Stimulated activated CD8-positive, alpha-beta memory T cell treated with anti-CD3 and anti-CD28 coated beads, Interleukin-12 subunit alpha, Interleukin-12 subunit beta, amount 100 ng/mL, for 1 hour (primary cell): ENCODE data around the gene CDC42BPA.
"Not testable (repeated sequence)": the region's sequence is repeated elsewhere in the genome, so short reads cannot be mapped to it uniquely, and the experiment has no call there.

Source experiments
- DNase-seq: peaks from one replicate; pipeline ENCODE4 v3.0.0-alpha.2; 2020; ENCODE audit warnings: low read depth

CDC42BPA gene, protein sequence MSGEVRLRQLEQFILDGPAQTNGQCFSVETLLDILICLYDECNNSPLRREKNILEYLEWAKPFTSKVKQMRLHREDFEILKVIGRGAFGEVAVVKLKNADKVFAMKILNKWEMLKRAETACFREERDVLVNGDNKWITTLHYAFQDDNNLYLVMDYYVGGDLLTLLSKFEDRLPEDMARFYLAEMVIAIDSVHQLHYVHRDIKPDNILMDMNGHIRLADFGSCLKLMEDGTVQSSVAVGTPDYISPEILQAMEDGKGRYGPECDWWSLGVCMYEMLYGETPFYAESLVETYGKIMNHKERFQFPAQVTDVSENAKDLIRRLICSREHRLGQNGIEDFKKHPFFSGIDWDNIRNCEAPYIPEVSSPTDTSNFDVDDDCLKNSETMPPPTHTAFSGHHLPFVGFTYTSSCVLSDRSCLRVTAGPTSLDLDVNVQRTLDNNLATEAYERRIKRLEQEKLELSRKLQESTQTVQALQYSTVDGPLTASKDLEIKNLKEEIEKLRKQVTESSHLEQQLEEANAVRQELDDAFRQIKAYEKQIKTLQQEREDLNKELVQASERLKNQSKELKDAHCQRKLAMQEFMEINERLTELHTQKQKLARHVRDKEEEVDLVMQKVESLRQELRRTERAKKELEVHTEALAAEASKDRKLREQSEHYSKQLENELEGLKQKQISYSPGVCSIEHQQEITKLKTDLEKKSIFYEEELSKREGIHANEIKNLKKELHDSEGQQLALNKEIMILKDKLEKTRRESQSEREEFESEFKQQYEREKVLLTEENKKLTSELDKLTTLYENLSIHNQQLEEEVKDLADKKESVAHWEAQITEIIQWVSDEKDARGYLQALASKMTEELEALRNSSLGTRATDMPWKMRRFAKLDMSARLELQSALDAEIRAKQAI (N-terminal part only)

GRCh38 chr1:227318016-227318852 is at the start of gene CDC42BPA:
Gene CDC42BPA (minus strand): TSS chr1:227318492. CDS start chr1:227317182, 1,310 bp downstream.
- DNase-seq = no peak

DNA sequence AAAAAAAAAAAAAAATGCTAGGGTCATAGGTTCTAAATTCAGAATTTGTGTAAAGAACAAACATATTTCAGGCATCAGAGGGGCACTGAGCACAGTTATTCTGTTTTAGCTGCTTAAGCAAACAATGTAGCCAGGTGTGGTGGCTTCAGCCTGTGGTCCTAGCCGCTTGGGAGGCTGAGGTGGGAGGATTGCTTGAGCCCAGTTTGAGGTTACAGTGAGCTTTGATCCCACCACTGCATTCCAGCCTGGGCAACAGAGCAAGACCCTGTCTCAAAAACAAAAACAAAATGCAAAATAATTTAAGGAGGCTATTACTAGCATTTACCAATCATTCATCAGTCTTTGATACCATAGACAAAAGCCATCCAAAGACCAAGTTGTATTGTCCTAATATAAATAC is 49.7 kb upstream of the CDC42BPA start:
- DNase-seq = no peak

- DNase-seq = no peak
Observed at GRCh38 chr1:227365473-227366431, 47.5 kb upstream of the CDC42BPA start.

DNA sequence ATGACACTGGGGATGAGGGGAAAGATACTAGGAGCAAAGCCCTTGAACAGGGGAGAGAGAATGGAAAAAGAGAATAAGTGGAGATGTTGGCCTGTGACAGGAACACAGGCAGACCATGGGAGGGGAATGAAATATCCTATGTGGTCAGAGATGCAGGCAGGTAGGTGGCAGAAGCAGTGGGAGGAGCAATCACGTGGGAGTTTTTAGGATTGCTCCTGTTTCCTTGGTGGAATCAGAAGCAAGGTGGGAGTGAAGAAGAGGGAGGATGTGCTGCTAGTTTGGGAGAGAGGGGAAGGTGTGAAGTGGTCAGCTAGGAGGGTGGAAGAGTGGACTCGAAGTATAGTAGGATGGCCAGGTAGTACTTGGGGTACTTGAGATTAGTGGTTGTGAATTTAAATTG is 46.4 kb upstream of the CDC42BPA start:
- DNase-seq = no peak

- no peak for DNase-seq
Observed at GRCh38 chr1:227363825-227364224, 45.5 kb upstream of the CDC42BPA start.

DNA sequence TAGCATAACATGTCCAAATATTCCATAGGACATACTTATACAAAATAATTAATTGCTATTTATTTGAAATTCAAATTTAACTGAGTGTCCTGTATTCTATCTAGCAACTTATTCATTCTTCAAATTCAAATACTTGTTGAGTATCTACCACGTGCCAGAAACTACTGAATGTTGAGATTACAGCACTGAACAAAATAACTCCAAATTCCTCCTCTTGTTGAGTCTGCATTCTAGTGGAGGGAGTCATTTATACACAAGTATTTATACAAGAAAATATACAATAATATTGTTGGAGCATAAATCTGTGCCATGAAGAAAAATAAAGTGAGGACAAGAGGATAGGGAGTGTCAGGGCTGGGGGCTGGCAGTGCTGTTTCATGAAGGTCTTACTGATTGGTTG is 43.7 kb upstream of the CDC42BPA start:
- DNase-seq = no peak

DNA sequence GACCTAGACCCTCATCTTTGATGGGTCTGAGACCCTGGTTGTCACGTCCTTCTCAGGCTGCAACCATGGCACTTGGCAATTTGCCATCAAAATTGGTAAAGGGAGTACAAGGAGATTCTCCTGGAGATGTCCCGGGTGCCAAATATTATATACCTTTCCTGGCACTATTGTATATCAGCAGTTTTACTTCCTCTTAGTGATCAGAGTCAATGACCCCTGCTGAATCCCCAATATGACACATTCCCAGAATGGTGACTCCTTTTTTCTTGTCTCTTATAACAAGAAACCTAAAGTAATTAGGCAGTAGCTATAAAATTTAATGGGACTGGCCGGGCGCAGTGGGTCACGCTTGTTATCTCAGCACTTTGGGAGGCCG is 39.6 kb upstream of the CDC42BPA start:
- DNase-seq = no peak

- no peak for DNase-seq
Observed at GRCh38 chr1:227357171-227357926, 39.1 kb upstream of the CDC42BPA start.

DNA sequence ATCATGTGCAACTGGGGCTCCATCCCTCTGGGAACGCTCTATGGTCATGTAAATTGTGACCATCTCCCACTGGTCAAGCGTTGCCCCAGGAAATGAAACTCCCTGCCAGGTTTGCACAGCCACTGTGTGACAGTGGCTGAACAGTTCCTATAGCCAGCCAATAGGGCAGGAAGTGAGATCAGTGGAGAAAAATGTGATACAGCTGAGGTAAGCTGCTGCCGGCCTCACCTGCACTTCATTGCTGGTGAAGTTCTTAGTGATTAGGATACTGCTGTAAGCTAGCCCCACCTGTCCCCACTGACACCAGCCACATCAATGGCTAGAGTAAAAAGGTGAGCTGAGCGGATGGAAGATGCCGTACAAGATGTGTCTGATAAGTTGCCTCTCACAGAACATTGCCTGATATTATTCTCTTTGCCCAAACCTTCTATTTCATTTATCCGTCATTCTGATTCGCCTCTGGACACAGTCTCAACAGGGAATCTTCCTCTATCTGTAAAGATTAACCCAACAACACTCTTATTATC is 38.4 kb upstream of the CDC42BPA start:
- DNase-seq = no peak

GRCh38 chr1:227355542-227356245 is 37.4 kb upstream of the CDC42BPA start:
- DNase-seq = no peak

DNA sequence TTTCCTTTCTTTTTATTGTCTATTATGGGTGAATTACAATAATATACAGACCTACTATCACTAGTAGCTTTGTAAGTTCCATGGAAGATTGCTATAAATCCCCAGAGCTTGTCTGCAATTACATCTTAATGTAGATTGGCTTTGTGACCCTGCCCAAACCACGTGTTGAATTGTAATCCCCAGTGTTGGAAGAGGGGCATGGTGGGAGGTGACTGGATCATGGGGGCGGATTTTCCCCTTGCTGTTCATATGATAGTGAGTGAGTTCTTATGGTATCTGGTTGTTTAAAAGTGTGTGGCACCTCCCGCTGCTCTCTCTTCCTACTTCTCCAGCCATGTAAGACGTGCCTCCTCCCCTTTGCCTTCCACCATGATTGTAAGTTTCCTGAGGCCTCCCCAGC is 34.9 kb upstream of the CDC42BPA start:
- no peak for DNase-seq

DNA sequence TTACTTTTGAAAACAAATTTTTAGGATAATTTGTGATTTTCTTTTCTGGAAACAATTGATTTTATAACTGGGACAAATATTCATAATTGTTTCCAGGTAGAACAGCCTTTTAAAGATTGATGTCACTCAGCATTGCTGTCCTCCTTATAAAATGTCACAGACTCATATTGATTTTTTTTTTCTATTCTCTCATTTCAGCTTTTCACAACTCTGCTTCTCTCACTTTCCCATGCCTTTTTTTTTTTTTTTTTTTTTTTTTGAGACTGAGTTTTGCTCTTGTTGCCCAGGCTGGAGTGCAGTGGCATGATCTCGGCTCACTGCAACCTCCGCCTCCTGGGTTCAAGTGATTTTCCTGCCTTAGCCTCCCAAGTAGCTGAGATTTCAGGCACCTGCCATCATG is 33.9 kb upstream of the CDC42BPA start:
- DNase-seq = not testable (repeated sequence)

DNA sequence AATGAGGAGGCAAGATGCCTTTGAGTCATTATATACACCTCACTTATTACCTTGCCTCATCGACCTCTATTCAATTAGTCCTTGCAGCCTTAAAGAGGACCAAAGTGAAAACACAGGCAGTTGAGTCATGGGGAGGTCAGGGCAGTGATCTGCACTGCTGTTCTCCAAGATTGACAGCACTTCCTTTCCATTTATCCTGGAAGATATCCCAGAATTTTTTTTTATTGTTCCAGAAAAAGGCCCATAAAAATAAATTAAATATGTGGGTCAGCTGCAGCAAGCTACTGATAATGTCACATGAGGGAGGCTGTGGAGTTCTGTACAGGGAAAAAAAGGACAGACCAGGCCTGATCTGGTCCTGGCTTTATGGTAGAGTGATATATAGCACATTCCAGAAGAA is 33.2 kb upstream of the CDC42BPA start:
- DNase-seq = no peak

DNA sequence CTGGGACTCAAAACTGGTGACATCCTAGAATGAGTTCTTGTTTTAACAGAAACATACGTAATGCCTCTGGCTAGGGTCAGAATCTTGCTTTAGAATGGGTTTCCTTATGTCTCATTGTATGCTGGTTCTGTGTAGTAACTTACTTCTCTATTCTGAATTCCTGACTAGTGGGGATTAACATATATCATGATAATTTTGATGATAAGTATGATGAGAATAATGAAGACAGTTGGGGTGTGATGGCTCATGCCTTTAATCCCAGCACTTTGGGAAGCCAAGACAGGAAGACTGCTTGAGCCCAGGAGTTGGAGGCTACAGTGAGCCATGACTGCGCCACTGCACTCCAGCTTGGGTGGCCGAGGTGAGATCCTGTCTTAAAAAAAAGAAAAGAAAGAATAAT is 31.7 kb upstream of the CDC42BPA start:
- DNase-seq = no peak

DNA sequence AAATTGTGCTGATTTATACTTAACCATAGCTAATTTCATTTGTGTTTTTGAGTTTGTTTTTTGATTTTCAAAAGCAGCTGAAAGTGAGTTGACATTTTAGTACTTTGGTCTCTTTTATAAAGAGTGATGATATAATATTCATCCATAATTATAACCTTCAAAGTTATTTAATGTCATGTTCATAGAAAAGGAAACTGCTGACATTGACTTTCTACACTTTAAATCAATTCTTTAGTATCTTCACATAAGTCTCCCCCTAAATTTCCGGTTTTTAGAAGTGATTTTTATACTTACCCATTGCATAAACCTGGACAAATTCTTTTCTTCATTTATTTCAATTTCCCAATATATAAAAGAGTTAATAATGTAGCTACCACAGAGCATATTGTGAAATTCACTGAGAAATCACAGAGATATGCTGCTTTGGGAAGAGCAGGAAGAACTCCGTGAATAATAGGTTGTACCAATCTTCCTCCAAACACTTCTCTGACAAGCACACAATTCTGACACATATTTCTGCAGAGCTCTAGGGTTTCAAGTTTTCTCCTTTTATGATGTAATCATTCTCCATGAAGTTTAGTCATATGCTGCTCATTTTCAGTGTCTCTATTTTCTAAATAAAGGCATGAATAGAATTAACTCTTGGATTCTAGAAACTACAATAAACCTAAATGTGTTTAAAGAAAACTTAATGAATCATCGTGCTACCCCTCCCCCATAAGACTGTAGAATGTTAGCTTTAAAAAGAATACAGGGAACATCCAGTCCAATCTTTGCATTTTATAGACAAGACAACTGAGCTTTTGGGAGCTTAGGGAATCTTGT is 25.6 kb upstream of the CDC42BPA start:
- DNase-seq = no peak

- DNase-seq = no peak
Observed at GRCh38 chr1:227343206-227343605, 24.9 kb upstream of the CDC42BPA start.

DNA sequence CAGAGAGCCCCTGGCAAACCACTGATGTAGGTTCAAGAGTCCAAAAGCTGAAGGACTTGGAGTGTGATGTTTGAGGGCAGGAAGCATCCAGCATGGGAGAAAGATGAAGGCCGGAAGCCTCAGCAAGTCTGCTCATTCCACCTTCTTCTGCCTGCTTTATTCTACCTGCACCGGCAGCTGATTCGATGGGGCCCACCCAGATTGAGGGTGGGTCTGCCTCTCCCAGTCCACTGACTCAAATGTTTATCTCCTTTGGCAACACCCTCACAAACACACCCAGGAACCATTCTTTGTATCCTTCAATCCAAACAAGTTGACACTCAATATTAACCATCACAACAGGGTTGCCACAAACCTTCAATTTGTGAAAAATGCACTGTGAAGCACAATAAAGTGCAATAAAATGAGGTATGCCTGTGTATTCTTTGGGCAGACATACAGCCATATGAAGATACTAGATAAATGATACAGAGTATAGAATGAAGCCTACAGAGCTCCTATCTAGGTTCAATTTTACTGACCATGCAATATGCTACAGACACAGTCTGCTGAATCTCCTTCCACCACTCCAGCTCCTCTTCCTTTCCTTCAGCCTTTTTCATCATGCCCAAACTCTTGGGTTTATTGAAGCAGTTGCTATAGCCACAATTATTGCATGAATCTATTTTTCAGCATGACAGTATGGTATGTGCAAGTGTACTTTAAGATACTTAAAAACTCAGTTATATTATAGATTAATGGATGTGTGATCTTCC is 24.0 kb upstream of the CDC42BPA start:
- DNase-seq = no peak

GRCh38 chr1:227336136-227336535 is 17.8 kb upstream of the CDC42BPA start:
- not testable (repeated sequence) for DNase-seq
